GM19372 (cell line): ENCODE measurements around the gene KCNH4.
"Not testable (repeated sequence)": the region's sequence is repeated elsewhere in the genome, so short reads cannot be mapped to it uniquely, and the experiment has no call there.

Source experiments
- ATAC-seq: cut with Tn5 transposase; IDR thresholded peaks from one replicate; pipeline ENCODE4 v1.9.1; 2021; ENCODE audit warnings: mild to moderate bottlenecking, low read depth, moderate library complexity; ENCODE audit not compliant: unreplicated experiment

KCNH4 gene

GRCh38 chr17:42180922-42181850 is at the start of gene KCNH4:
Gene KCNH4 (minus strand): TSS chr17:42181142. CDS start chr17:42180945, 197 bp downstream.
- peak; percentile 43 for ATAC-seq

GRCh38 chr17:42230225-42230624 is 49.3 kb upstream of the KCNH4 start:
- no peak for ATAC-seq

- no peak for ATAC-seq
Observed at GRCh38 chr17:42227849-42228700, 47.1 kb upstream of the KCNH4 start.

DNA sequence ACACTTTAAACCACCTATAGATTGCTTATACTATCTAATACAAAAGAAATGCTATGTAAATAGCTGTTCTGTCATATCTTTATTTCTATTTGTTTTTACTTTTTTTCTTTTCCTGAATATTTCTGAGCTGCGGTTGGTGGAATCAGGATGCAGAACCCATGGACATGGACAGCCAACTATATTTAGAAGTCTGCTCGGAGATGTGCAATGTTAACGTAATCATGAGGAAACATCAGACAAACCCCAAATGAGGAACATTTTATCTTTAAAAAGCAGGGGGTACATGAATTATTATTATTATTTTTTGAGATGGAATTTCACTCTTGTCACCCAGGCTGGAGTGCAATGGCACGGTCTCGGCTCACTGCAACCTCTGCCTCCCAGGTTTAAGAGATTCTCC is 44.7 kb upstream of the KCNH4 start:
- ATAC-seq: no peak

GRCh38 chr17:42224651-42225050 is 43.7 kb upstream of the KCNH4 start:
- ATAC-seq: no peak

DNA sequence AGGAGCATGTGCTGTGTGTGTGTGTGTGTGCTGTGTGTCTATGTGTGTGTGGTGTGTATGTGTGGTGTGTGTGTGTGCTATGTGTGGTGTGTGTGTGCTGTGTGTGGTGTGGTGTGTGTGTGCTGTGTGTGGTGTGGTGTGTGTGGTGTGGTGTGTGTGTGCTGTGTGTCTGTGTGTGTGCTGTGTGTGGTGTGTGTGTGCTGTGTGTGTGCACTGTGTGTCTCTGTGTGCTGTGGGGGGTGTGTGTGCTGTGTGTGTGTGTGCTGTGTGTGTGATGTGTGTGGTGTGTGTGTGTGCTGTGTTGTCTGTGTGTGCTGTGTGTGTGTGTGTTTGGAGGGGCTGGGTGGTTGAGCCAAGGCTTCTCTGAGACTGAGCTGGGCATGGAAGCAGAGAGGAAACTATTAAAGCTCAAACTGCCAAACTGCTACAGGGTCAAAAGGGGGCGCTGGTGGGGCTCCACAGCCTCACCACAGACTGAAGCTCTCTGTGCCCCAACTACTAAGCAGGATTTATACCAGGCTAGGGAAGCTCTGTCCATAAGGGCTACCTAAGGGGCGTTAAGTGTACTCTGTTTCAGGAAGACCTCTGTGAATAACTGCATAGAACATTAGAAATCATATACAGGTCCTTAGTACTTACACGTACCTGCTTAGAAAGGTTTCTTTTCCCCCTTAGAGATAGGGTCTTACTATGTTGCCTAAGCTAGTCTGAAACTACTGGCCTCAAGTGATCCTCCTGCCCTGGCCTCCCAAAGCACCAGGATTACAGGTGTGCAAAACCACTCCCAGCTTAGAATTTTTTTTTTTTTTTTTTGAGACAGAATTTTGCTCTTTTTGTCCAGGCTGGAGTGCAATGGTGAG is 41.2 kb upstream of the KCNH4 start:
- no peak for ATAC-seq

GRCh38 chr17:42219280-42219679 is 38.3 kb upstream of the KCNH4 start:
- ATAC-seq: not testable (repeated sequence)

DNA sequence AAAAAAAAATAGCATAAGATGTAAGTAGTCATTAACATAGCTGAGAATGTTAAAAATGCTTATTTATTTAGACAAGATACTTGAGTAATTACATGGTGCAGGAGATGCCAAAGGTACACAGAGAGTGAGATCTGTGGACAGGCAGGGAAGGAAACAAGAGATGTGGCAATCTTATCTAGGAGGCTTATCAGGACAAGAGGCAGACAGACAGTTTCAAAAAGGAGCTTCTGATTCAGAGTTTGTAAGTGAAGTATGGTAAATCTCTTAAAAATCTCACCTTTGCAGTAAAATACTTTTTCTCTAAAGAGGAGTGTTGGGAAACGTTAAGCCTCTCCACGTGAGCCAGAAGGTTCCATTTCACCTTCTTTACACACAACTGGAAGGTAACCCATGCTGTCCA is 33.2 kb upstream of the KCNH4 start:
- ATAC-seq: no peak

GRCh38 chr17:42212382-42212781 is 31.4 kb upstream of the KCNH4 start:
- ATAC-seq: no peak

DNA sequence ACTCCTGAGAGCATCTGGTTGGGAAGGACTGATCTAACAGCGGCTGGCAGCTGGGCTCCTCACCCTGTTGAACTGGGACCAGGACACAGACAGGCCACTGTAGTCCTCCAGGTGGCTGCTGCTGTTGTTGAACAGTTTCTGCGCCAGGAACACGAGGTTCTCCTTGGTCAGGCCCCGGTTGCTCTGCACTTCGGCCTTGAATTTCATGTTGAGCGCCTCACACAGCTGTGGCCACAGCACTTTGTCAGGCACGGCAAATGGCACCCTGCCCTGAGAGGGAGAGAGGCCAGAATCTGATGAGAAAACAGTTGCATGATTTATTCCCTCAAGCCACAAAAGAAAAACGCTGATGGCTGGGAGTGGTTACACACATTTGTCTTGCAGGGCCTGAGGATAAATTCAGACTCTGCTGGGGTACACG is 31.0 kb upstream of the KCNH4 start:
- not testable (repeated sequence) for ATAC-seq

- ATAC-seq: no peak
Observed at GRCh38 chr17:42210046-42210445, 29.1 kb upstream of the KCNH4 start.

GRCh38 chr17:42206153-42206612 is 25.2 kb upstream of the KCNH4 start:
- not testable (repeated sequence) for ATAC-seq

DNA sequence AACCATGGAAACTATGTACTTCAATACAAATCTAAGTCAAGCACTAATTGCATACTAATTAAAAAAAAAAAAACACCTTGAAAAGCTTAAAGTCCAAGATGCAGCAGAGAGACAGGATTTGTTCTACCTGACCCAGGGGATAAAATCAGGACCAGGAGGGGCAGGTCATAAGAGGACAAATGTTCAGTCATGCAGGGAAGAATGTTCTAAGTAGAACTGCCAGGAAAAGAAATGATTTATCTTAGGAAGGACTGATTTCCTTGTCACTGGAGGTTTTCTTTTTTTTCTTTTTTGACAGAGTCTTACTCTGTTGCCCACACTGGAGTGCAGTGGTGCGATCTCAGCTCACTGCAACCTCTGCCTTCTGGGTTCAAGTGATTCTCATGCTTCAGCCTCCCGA is 22.4 kb upstream of the KCNH4 start:
- ATAC-seq: no peak

DNA sequence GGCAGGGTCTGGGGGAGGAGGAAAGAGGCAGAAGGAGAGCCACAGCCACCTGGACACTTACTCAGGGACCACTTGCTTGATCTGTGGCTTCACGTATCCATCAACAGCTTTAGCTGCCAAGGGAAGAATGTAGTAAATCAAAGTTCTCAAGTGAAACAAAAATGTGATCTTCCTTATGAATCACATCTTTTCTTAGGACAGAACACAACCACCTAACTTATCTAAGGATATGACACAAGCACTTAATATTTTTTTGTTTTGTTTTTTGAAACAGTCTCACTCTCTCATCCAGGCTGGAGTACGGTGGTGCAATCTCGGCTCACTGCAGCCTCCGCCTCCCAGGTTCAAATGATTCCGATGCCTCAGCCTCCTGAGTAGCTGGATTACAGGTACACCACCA is 21.8 kb upstream of the KCNH4 start:
- no peak for ATAC-seq

DNA sequence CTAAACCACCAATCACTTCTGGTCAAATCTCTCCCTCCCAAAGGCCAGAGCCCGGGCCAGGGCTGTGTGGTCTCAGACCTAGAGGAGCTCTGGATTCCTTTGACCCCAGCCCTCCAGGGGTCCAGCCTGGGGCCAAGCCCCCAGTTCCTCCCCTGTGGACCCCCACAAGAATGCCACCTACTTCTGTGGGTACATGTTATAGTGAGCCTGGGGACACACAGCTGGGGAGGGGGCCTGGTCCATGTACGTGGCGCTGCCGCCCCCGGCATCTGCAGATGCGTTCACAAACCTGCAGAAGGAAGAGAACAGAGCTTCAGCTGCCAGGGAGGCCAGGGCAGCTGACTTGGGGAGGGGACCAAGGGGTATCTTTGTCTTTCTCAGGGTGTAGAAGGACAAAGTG is 21.2 kb upstream of the KCNH4 start:
- ATAC-seq: no peak

- ATAC-seq: no peak
Observed at GRCh38 chr17:42201458-42201772, 20.5 kb upstream of the KCNH4 start.

GRCh38 chr17:42200706-42201457 is 19.9 kb upstream of the KCNH4 start:
- no peak for ATAC-seq

DNA sequence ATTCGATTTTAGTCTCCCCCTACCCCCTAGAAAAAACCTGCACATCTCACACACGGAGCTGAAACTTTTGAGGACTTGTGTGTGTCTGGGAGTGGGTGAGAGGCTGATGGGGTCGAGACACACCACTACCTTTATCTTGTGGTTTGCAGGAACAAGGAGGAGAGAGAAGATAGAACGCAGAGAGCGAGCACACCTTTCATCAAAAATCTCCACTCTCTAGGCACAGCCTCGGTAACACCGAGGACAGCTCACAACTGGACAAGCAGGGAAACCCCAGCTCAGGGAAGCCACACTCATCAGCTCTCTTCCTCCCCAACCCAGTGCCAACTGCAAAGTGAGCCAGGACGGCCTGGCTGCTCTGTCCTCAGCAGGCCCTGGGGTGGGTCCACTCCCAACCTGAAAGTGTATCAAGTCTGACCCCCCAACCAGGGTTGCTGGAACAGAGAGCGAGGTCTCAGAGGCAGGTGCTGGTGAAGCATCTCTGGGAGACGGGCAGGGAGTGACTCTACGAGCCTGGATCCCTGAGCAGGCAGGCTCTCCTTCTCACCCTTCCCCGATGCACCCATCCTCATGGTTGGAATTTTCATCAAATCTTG is 18.6 kb upstream of the KCNH4 start:
- ATAC-seq: no peak

DNA sequence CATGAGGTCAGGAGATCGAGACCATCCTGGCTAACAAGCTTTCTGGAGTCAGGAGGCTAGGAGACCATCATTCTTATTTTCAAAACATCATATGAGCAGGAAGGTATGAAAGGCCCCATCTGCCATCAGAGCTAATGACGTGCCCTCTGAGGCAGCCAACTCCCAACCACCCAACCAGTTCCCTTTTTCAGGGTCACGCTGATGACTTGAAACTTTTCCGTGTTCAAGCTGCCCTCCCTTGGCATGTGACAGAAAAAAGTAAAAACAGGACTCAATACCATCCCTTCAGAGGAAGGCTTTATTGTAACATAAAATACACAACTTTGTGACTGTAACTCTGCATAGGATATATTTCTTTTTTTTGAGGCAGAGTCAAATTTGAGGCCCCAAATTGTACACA is 18.0 kb upstream of the KCNH4 start:
- no peak for ATAC-seq
